Dedifferentiated amniotic fluid mesenchymal stem cell (primary cell): ENCODE results near the gene MYH11.
A peak's percentile ranks its signal among the peaks of the same experiment; 100 is the strongest.
"Not testable (repeated sequence)": the region's sequence is repeated elsewhere in the genome, so short reads cannot be mapped to it uniquely, and the experiment has no call there.

ENCODE experiments used
- DNase-seq: peaks from one replicate; pipeline ENCODE4 v3.0.0-alpha.2; 2016; ENCODE audit errors: extremely low spot score

The MYH11 gene

GRCh38 chr16:15716694-15717447, 140.0 kb downstream of the MYH11 start:
- DNase-seq = no peak

GRCh38 chr16:15715221-15715620, 141.6 kb downstream of the MYH11 start:
- no peak for DNase-seq

GRCh38 chr16:15714393-15715172, 142.2 kb downstream of the MYH11 start:
- DNase-seq = no peak

- DNase-seq = no peak
These were observed 147.8 kb downstream of the MYH11 start for GRCh38 chr16:15708997-15709396.

- DNase-seq = no peak
These were observed 148.7 kb downstream of the MYH11 start for GRCh38 chr16:15708096-15708495.

- DNase-seq = no peak
These were observed 149.5 kb downstream of the MYH11 start for GRCh38 chr16:15707332-15707731.

- no peak for DNase-seq
These were observed 151.7 kb downstream of the MYH11 start for GRCh38 chr16:15705064-15705565.

GRCh38 chr16:15704545-15704987, 152.3 kb downstream of the MYH11 start:
- DNase-seq = peak; percentile 63

GRCh38 chr16:15703029-15703736, 153.6 kb downstream of the MYH11 start:
- DNase-seq = no peak

- DNase-seq = no peak
These were observed 154.6 kb downstream of the MYH11 start for GRCh38 chr16:15701975-15702970.

GRCh38 chr16:15701367-15701766, 155.5 kb downstream of the MYH11 start:
- DNase-seq = no peak

- no peak for DNase-seq
These were observed 157.0 kb downstream of the MYH11 start for GRCh38 chr16:15699819-15700218.

GRCh38 chr16:15694499-15694898, 162.3 kb downstream of the MYH11 start:
- DNase-seq = no peak

- not testable (repeated sequence) for DNase-seq
These were observed 164.3 kb downstream of the MYH11 start for GRCh38 chr16:15692508-15692907.

GRCh38 chr16:15691046-15691445, 165.8 kb downstream of the MYH11 start:
- no peak for DNase-seq

GRCh38 chr16:15690296-15690695, 166.5 kb downstream of the MYH11 start:
- DNase-seq = peak; percentile 22

GRCh38 chr16:15689290-15689689, 167.5 kb downstream of the MYH11 start:
- no peak for DNase-seq

- DNase-seq = no peak
These were observed 170.5 kb downstream of the MYH11 start for GRCh38 chr16:15686287-15686686.

GRCh38 chr16:15682105-15682570, 174.7 kb downstream of the MYH11 start:
- peak; percentile 42 for DNase-seq

GRCh38 chr16:15677447-15677846, 179.4 kb downstream of the MYH11 start:
- DNase-seq = no peak

GRCh38 chr16:15676506-15676905, 180.3 kb downstream of the MYH11 start:
- DNase-seq = no peak
